ENCODE results near the gene APLP2. TPM values are rescaled to one million over a fixed set of nuclear protein-coding genes. Genes with fewer than 3 reads are reported as not detected.

The APLP2 gene
- total and polyA plus RNA-seq, 2 donors (not counting 1 experiment from before 2014, with no cell fraction given): 409 to 508 TPM

GRCh38 chr11:130118165-130118564, 48.5 kb downstream of the APLP2 start:
- H3K27ac ChIP-seq (ENCODE audit: insufficient read depth, low read length): no peak overlapping the region
- no peak for TF ChIP-seq EZH2 (IDR thresholded peaks at IDR 0.05; ENCODE audit: low read length, missing control alignments)
- TF ChIP-seq CTCF (conservative IDR thresholded peaks at IDR 0.05 in 1 of 2, IDR thresholded peaks at IDR 0.05 in 1 of 2; ENCODE audit: low read depth in 1 of 2, low read length in 2 of 2): no peak
- H3K27me3 ChIP-seq (ENCODE audit: control insufficient read depth, insufficient read depth, low read length): no peaks in the 10 kb centered on the region
- no peaks in the 10 kb centered on the region for H4K20me1 ChIP-seq (ENCODE audit: control insufficient read depth, extremely low read depth, insufficient read depth, low read length)
- no peaks in the 10 kb centered on the region for H3K9me3 ChIP-seq (ENCODE audit: control insufficient read depth, insufficient read depth, low read depth, low read length)
- H3K79me2 ChIP-seq (ENCODE audit: control insufficient read depth, insufficient read depth, low read length): peaks cover 8% of the 10 kb centered on the region
- H3K4me2 ChIP-seq (ENCODE audit: extremely low read depth, insufficient read depth, low read length): no peak overlapping the region
- H3K4me1 ChIP-seq (ENCODE audit: control insufficient read depth, extremely low read depth, insufficient read depth, low read length): no peaks in the 10 kb centered on the region
- peaks cover 2% of the 10 kb centered on the region for H3K36me3 ChIP-seq (ENCODE audit: control insufficient read depth, insufficient read depth, low read length)
- no peak overlapping the region for H2AFZ ChIP-seq (ENCODE audit: low read length)
- H3K9ac ChIP-seq (ENCODE audit: insufficient read depth, low read length): no peak overlapping the region
- no peak for DNase-seq (ENCODE audit: low read depth in 2 of 2)
- no peak overlapping the region for H3K4me3 ChIP-seq (replicated peaks in 1 of 4; ENCODE audit: control extremely low read depth in 1 of 4, insufficient read depth in 1 of 4, low read depth in 3 of 4, low read length in 4 of 4)

GRCh38 chr11:130118636-130119387, 49.1 kb downstream of the APLP2 start:
- H3K27ac ChIP-seq (ENCODE audit: insufficient read depth, low read length): no peak overlapping the region
- peaks cover 7% of the 10 kb centered on the region for H3K79me2 ChIP-seq (ENCODE audit: control insufficient read depth, insufficient read depth, low read length)
- H2AFZ ChIP-seq (ENCODE audit: low read length): no peak overlapping the region
- H3K4me2 ChIP-seq (ENCODE audit: extremely low read depth, insufficient read depth, low read length): no peak overlapping the region
- H3K4me3 ChIP-seq (replicated peaks in 1 of 4; ENCODE audit: control extremely low read depth in 1 of 4, insufficient read depth in 1 of 4, low read depth in 3 of 4, low read length in 4 of 4): no peak overlapping the region
- H3K4me1 ChIP-seq (ENCODE audit: control insufficient read depth, extremely low read depth, insufficient read depth, low read length): peaks cover 2% of the 10 kb centered on the region
- H3K27me3 ChIP-seq (ENCODE audit: control insufficient read depth, insufficient read depth, low read length): no peaks in the 10 kb centered on the region
- no peak overlapping the region for H3K9ac ChIP-seq (ENCODE audit: insufficient read depth, low read length)
- no peaks in the 10 kb centered on the region for H4K20me1 ChIP-seq (ENCODE audit: control insufficient read depth, extremely low read depth, insufficient read depth, low read length)
- DNase-seq (ENCODE audit: low read depth in 2 of 2): no peak
- no peaks in the 10 kb centered on the region for H3K9me3 ChIP-seq (ENCODE audit: control insufficient read depth, insufficient read depth, low read depth, low read length)
- peaks cover 7% of the 10 kb centered on the region for H3K36me3 ChIP-seq (ENCODE audit: control insufficient read depth, insufficient read depth, low read length)
- no peak for TF ChIP-seq CTCF (conservative IDR thresholded peaks at IDR 0.05 in 1 of 2, IDR thresholded peaks at IDR 0.05 in 1 of 2; ENCODE audit: low read depth in 1 of 2, low read length in 2 of 2)
- TF ChIP-seq EZH2 (IDR thresholded peaks at IDR 0.05; ENCODE audit: low read length, missing control alignments): no peak

- no peak overlapping the region for H3K9ac ChIP-seq (ENCODE audit: insufficient read depth, low read length)
- H3K9me3 ChIP-seq (ENCODE audit: control insufficient read depth, insufficient read depth, low read depth, low read length): no peaks in the 10 kb centered on the region
- peaks cover 7% of the 10 kb centered on the region for H3K79me2 ChIP-seq (ENCODE audit: control insufficient read depth, insufficient read depth, low read length)
- no peak overlapping the region for H3K4me2 ChIP-seq (ENCODE audit: extremely low read depth, insufficient read depth, low read length)
- H3K27ac ChIP-seq (ENCODE audit: insufficient read depth, low read length): no peak overlapping the region
- peaks cover 4% of the 10 kb centered on the region for H3K4me1 ChIP-seq (ENCODE audit: control insufficient read depth, extremely low read depth, insufficient read depth, low read length)
- H3K4me3 ChIP-seq (replicated peaks in 1 of 4; ENCODE audit: control extremely low read depth in 1 of 4, insufficient read depth in 1 of 4, low read depth in 3 of 4, low read length in 4 of 4): no peak overlapping the region
- no peaks in the 10 kb centered on the region for H4K20me1 ChIP-seq (ENCODE audit: control insufficient read depth, extremely low read depth, insufficient read depth, low read length)
- H3K36me3 ChIP-seq (ENCODE audit: control insufficient read depth, insufficient read depth, low read length): peaks cover 8% of the 10 kb centered on the region
- no peak for TF ChIP-seq CTCF (conservative IDR thresholded peaks at IDR 0.05 in 1 of 2, IDR thresholded peaks at IDR 0.05 in 1 of 2; ENCODE audit: low read depth in 1 of 2, low read length in 2 of 2)
- no peak for TF ChIP-seq EZH2 (IDR thresholded peaks at IDR 0.05; ENCODE audit: low read length, missing control alignments)
- H3K27me3 ChIP-seq (ENCODE audit: control insufficient read depth, insufficient read depth, low read length): no peaks in the 10 kb centered on the region
- H2AFZ ChIP-seq (ENCODE audit: low read length): no peak overlapping the region
- DNase-seq (ENCODE audit: low read depth in 2 of 2): no peak
Measured at GRCh38 chr11:130120045-130120444, 50.4 kb downstream of the APLP2 start.
